Endothelial cell (in vitro differentiated cells): ENCODE data around the gene MARF1. TPM values are rescaled to one million over a fixed set of nuclear protein-coding genes. Genes with fewer than 3 reads are reported as not detected.
"Not testable (repeated sequence)": the region's sequence is repeated elsewhere in the genome, so short reads cannot be mapped to it uniquely, and the experiment has no call there.

Experiments
- DNase-seq: peaks from one replicate; pipeline ENCODE4 v3.0.0; 2021; ENCODE audit warnings: low spot score
- H3K27ac Mint-ChIP-seq: one replicate; pipeline ENCODE4 v1.8.0; 2021; ENCODE audit warnings: mixed read lengths, inconsistent platforms; ENCODE audit not compliant: unreplicated experiment
- H3K27me3 Mint-ChIP-seq: one replicate; pipeline ENCODE4 v1.8.0; 2021; ENCODE audit warnings: mild to moderate bottlenecking, moderate library complexity, mixed read lengths, inconsistent platforms; ENCODE audit not compliant: unreplicated experiment
- H3K36me3 Mint-ChIP-seq: one replicate; pipeline ENCODE4 v1.8.0; 2021; ENCODE audit warnings: mild to moderate bottlenecking, low read depth, mixed read lengths, inconsistent platforms; ENCODE audit not compliant: unreplicated experiment
- H3K4me1 Mint-ChIP-seq: one replicate; pipeline ENCODE4 v1.8.0; 2021; ENCODE audit warnings: mild to moderate bottlenecking, mixed read lengths, inconsistent platforms; ENCODE audit not compliant: unreplicated experiment
- H3K4me3 Mint-ChIP-seq: one replicate; pipeline ENCODE4 v1.8.0; 2021; ENCODE audit warnings: mild to moderate bottlenecking, mixed read lengths, inconsistent platforms; ENCODE audit not compliant: unreplicated experiment
- H3K9me3 Mint-ChIP-seq: one replicate; pipeline ENCODE4 v1.8.0; 2021; ENCODE audit warnings: mixed read lengths, inconsistent platforms; ENCODE audit not compliant: unreplicated experiment
- total RNA-seq: library from RNA; stranded (reverse); fragmentation: NEBNext Ultra II Directional; extraction: Animal tissue kit (Norgen Biotek cat#: 25700); gene quantifications from one replicate; pipeline ENCODE4 v1.2.1, GENCODE V29; 2021; ENCODE audit not compliant: unreplicated experiment
- TF ChIP-seq, protein P1 (sequence below): fragments of 200-600 bp; sonication (generic); IDR thresholded peaks from one replicate; pipeline ENCODE4 v1.5.0; 2021; ENCODE audit warnings: antibody characterized with exemption; ENCODE audit not compliant: unreplicated experiment

The MARF1 gene
- total RNA-seq, 1 donor from 2014 or later: 55.2 TPM

DNA sequence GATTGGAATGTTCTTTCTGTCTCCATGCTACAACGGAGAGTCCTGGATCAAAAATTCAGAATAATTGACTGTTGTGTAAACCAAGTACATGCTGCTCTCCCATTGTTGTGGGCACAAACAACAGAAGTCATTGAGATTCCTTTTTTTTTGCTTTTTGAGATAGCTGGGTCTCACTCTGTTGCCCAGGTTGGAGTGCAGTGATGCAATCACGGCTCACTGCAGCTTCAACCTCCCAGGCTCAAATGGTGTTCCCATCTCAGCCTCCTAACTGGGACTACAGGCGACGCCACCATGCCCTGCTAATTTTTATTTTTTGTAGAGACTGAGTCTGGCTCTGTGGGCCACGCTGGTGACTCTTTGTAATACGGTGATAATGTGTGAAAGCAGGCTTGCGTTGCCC lies 31.6 kb upstream of the MARF1 start:
- no peak overlapping the region for H3K4me3 Mint-ChIP-seq
- H3K36me3 Mint-ChIP-seq: peaks cover 19% of the 10 kb centered on the region
- no peaks in the 10 kb centered on the region for H3K4me1 Mint-ChIP-seq
- peaks cover 4% of the 10 kb centered on the region for H3K27me3 Mint-ChIP-seq
- no peak for DNase-seq
- no peak overlapping the region for H3K27ac Mint-ChIP-seq
- TF ChIP-seq, protein P1, sequence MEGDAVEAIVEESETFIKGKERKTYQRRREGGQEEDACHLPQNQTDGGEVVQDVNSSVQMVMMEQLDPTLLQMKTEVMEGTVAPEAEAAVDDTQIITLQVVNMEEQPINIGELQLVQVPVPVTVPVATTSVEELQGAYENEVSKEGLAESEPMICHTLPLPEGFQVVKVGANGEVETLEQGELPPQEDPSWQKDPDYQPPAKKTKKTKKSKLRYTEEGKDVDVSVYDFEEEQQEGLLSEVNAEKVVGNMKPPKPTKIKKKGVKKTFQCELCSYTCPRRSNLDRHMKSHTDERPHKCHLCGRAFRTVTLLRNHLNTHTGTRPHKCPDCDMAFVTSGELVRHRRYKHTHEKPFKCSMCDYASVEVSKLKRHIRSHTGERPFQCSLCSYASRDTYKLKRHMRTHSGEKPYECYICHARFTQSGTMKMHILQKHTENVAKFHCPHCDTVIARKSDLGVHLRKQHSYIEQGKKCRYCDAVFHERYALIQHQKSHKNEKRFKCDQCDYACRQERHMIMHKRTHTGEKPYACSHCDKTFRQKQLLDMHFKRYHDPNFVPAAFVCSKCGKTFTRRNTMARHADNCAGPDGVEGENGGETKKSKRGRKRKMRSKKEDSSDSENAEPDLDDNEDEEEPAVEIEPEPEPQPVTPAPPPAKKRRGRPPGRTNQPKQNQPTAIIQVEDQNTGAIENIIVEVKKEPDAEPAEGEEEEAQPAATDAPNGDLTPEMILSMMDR: no peak
- H3K9me3 Mint-ChIP-seq: no peaks in the 10 kb centered on the region

DNA sequence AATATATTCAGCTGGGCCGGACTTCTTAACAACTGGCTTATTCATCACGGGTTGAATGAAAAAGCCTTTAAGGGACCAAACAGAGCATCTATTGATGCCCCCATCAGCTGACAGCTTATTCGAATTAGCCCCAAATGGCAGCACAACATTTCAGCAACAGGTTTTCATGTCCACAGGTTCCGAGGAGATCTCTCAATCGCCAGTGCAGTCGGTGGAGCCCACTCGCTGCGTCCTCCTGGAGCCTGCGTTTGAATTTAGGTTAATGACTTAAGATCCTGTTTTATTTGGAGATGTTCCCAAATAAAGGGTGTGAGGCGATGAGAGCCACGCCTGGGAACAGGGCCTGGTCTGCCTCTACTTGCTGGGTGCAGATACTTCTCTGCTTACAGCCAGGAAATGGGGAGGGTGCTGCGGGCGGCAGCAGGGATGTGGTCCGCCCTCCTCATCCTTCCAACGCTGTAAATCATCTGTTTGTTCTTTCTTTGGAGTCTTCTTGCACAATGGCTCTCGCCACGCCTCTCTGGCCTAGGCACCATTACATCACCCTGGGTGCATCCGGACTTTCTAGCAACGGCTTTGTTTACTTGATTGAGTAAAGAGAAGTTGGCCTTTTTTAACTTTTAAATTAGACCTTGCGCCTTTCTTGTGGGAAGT lies 29.7 kb upstream of the MARF1 start:
- H3K27me3 Mint-ChIP-seq: peaks cover 2% of the 10 kb centered on the region

DNA sequence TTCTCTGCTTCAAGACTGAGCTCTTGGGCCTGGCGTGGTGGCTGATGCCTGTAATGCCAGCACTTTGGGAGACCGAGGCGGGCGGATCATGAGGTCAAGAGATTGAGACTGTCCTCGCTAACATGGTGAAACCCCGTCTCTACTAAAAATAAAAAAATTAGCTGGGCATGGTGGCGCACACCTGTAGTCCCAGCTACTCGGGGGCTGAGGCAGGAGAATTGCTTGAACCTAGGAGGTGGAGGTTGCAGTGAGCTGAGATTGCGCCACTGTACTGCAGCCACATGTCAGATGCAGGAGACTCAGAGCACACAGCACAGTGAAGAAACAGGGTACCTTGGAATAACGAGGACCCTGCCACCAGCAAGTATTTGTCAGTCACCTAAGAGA lies 29.2 kb upstream of the MARF1 start:
- not testable (repeated sequence) for H3K4me1 Mint-ChIP-seq, H3K27ac Mint-ChIP-seq, H3K27me3 Mint-ChIP-seq, H3K4me3 Mint-ChIP-seq, DNase-seq, H3K9me3 Mint-ChIP-seq
- H3K36me3 Mint-ChIP-seq: peaks cover 13% of the 10 kb centered on the region

More for the DNA sequence above, 29.7 kb upstream of the MARF1 start:
- H3K9me3 Mint-ChIP-seq: no peaks in the 10 kb centered on the region
- no peak overlapping the region for H3K27ac Mint-ChIP-seq
- H3K4me1 Mint-ChIP-seq: no peaks in the 10 kb centered on the region
- DNase-seq: no peak
- no peak overlapping the region for H3K4me3 Mint-ChIP-seq
- TF ChIP-seq, protein P1: no peak
- peaks cover 14% of the 10 kb centered on the region for H3K36me3 Mint-ChIP-seq

DNA sequence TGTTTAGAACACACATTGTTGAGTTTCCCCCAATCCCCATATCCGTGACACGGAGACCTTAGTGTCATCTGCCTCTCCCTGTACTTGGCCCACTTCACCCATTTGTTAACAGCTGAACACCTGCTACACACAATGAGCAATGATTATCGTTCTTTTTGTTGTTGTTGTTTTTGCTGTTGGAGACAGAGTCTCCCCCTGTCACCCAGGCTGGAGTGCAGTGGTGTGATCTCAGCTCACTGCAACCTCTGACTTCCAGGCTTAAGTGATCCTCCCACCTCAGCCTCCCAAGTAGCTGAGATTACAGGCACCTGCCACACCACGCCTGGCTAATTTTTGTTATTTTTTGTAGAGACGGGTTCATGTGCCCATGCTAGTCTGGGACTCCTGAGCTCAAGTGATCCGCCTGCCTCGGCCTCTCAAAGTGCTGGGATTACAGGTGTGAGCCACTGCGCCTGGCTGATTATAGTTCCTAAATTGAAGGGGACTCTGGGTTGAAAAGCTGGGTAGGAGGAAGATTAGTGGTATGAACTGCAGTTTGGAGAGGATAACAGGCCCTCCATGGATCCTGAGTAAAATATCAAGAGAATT lies 28.7 kb upstream of the MARF1 start:
- TF ChIP-seq, protein P1: no peak
- no peak overlapping the region for H3K27ac Mint-ChIP-seq
- H3K4me3 Mint-ChIP-seq: no peak overlapping the region
- H3K9me3 Mint-ChIP-seq: no peaks in the 10 kb centered on the region
- DNase-seq: no peak
- H3K36me3 Mint-ChIP-seq: peaks cover 13% of the 10 kb centered on the region
- H3K4me1 Mint-ChIP-seq: no peaks in the 10 kb centered on the region
- H3K27me3 Mint-ChIP-seq: peaks cover 2% of the 10 kb centered on the region

DNA sequence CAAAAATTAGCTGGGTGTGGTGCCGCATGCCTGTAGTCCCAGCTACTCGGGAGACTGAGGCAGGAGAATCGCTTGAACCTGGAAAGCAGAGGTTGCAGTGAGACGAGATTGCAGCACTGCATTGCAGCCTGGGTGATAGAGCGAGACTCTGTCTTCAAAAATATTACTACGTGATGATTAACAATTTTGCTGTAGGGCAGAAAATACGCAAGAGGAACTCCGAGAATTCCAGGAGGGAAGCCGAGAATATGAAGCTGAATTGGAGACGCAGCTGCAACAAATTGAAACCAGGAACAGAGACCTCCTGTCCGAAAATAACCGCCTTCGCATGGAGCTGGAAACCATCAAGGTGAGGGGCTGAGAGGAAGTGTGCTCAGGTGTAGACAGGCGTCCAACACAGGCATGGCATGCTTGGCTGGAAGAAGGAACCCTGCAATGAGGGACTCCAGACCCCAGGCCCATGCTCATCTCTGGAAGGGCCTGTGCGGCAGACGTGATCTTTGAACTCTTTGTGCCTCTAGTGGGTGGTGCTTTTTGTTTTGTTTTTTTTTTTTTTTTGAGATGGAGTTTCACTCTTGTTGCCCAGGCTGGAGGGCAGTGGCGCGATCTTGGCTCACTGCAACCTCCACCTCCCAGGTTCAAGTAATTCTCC lies 24.3 kb upstream of the MARF1 start:
- TF ChIP-seq, protein P1: no peak
- Mint-ChIP-seq H3K9me3 (no peaks in the 10 kb centered on the region), H3K36me3 (peaks cover 8% of the 10 kb centered on the region), H3K4me1 (no peaks in the 10 kb centered on the region), H3K27ac (no peak overlapping the region), H3K27me3 (peaks cover 2% of the 10 kb centered on the region), H3K4me3 (no peak overlapping the region)
- no peak for DNase-seq
